T-helper 2 cell (primary cell): ENCODE data around the gene UBA7.
"Not testable (repeated sequence)": the region's sequence is repeated elsewhere in the genome, so short reads cannot be mapped to it uniquely, and the experiment has no call there.

Source experiments
- DNase-seq, 5 experiments: peaks; one replicate each; pipeline versions ENCODE4 v3.0.0 to v3.0.0-alpha.2; 2012 to 2022
- total RNA-seq, 2 donors: gene quantifications; one replicate each; lab custom pipeline; 2026; lab: John Stamatoyannopoulos, UW

UBA7 gene
- 118 to 151 reads per million in 2 donors for total RNA-seq

- DNase-seq: peak in 2 of 5 experiments; percentile 23 to 71
Measured at GRCh38 chr3:49813497-49814174, at the start of gene UBA7. TSS of gene UBA7 (minus strand) at chr3:49813953. CDS start at chr3:49813787, 166 bp downstream.

GRCh38 chr3:49859576-49860305 lies 46.0 kb upstream of the UBA7 start:
- no peak for DNase-seq

- DNase-seq: peak; percentile 86 to 93 (median 90)
Measured at GRCh38 chr3:49856181-49857005, 42.6 kb upstream of the UBA7 start, which contains the start of gene TRAIP. TSS of gene TRAIP (minus strand) at chr3:49856564. CDS start at chr3:49856453, 111 bp downstream.

- DNase-seq: no peak
Measured at GRCh38 chr3:49855662-49856061, 41.9 kb upstream of the UBA7 start.

- no peak for DNase-seq
Measured at GRCh38 chr3:49845694-49846093, 31.9 kb upstream of the UBA7 start.

GRCh38 chr3:49844464-49845183 lies 30.9 kb upstream of the UBA7 start:
- no peak for DNase-seq

GRCh38 chr3:49842843-49843517 lies 29.2 kb upstream of the UBA7 start:
- no peak for DNase-seq

GRCh38 chr3:49841806-49842205 lies 28.1 kb upstream of the UBA7 start:
- no peak for DNase-seq

- peak in 1 of 5 experiments; percentile 10 for DNase-seq
Measured at GRCh38 chr3:49841126-49841696, 27.5 kb upstream of the UBA7 start.

GRCh38 chr3:49840388-49840787 lies 26.6 kb upstream of the UBA7 start:
- DNase-seq: no peak

GRCh38 chr3:49839193-49839809 lies 25.5 kb upstream of the UBA7 start:
- peak; percentile 53 to 79 (median 69) for DNase-seq

- DNase-seq: no peak
Measured at GRCh38 chr3:49831341-49831740, 17.6 kb upstream of the UBA7 start.

- no peak for DNase-seq
Measured at GRCh38 chr3:49826016-49826415, 12.3 kb upstream of the UBA7 start.

- not testable (repeated sequence) for DNase-seq
Measured at GRCh38 chr3:49823131-49823530, 9.4 kb upstream of the UBA7 start.

GRCh38 chr3:49812916-49813496 lies 747 bp downstream of the UBA7 start:
- DNase-seq: peak in 1 of 5 experiments; percentile 14

- no peak for DNase-seq
Measured at GRCh38 chr3:49807431-49808114, 6.2 kb downstream of the UBA7 start.

GRCh38 chr3:49806850-49807249 lies 6.9 kb downstream of the UBA7 start:
- DNase-seq: no peak

GRCh38 chr3:49805897-49806701 lies 7.7 kb downstream of the UBA7 start:
- DNase-seq: no peak

GRCh38 chr3:49805367-49805782 lies 8.4 kb downstream of the UBA7 start:
- no peak for DNase-seq
